Measurements from ENCODE around the gene OR5V1. TPM values are rescaled to one million over a fixed set of nuclear protein-coding genes. Genes with fewer than 3 reads are reported as not detected.

Gene OR5V1
- not detected in 2 replicates for total RNA-seq

GRCh38 chr6:29368765-29369164, at the start of gene OR5V1:
OR5V1 (minus strand) TSS chr6:29368865; CDS start chr6:29356195, 12,670 bp downstream.

GRCh38 chr6:29414588-29414987, 45.9 kb upstream of the OR5V1 start, which contains the start of gene OR12D1:
OR12D1 (plus strand) TSS chr6:29414928.

DNA sequence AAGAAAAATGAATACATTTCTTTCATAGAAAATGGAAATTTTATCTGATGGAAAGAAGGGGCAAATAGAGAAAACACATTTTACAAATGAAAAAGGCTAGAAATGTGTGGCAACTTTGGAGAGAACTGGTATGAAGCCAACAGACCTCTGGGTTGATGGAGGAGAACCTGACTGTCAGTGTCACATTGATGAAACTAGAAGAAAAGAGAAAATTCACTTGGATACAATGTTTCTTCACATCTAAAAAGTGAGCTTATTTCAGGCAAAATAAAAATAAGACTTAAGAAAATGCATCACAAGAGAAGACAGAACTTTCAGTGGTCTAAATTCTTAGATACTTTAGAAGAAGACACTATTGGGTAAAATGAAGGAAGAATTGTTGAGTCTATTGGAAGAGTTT, 26.7 kb upstream of the OR5V1 start, which contains the start of gene OR12D2:
OR12D2 (plus strand) TSS at position 301 of the 400 bp plus-strand sequence. CDS start 1,069 bp downstream, outside the sequence.

GRCh38 chr6:29375191-29375590, 6.5 kb upstream of the OR5V1 start, which contains the start of gene OR12D3:
OR12D3 (minus strand) TSS chr6:29375291; CDS start chr6:29375287, 4 bp downstream.

Other genes starting within 250 kb of the OR5V1 start
- gene OR2J2, start 198.0 kb downstream of the OR5V1 start, total RNA-seq = not detected in 2 replicates
- not detected in 2 replicates for gene OR14J1, start 67.2 kb downstream of the OR5V1 start, total RNA-seq
- not detected in 2 replicates for gene OR12D3, start 6.4 kb upstream of the OR5V1 start, total RNA-seq
- gene OR12D2, start 26.8 kb upstream of the OR5V1 start, total RNA-seq = not detected in 2 replicates
- gene OR12D1, start 46.1 kb upstream of the OR5V1 start, total RNA-seq = not detected in 2 replicates
- not detected in 2 replicates for gene OR10C1, start 70.4 kb upstream of the OR5V1 start, total RNA-seq
- not detected in 2 replicates for gene OR11A1, start 88.2 kb upstream of the OR5V1 start, total RNA-seq
- not detected in 2 replicates for gene OR2H1, start 88.3 kb upstream of the OR5V1 start, total RNA-seq
- not detected in 2 replicates for gene MAS1L, start 119.1 kb upstream of the OR5V1 start, total RNA-seq
- gene UBD, start 190.9 kb upstream of the OR5V1 start, total RNA-seq = 9.9 TPM in 1 of 2 replicates, not detected in the other
- gene OR2H2, start 216.3 kb upstream of the OR5V1 start, total RNA-seq = 0.24 TPM in 1 of 2 replicates, not detected in the other

All from tracheal epithelial cell (primary cell).